MM.1S (cell line): ENCODE results near the gene A4GNT.
A peak's percentile ranks its signal among the peaks of the same experiment; 100 is the strongest.

Experiments
- DNase-seq: peaks from one replicate; pipeline ENCODE4 v3.0.0-alpha.2; 2015
- H2AFZ ChIP-seq: fragments of 300-600 bp; sonication (generic); 2 replicates; pipeline ENCODE4 v1.6.0; 2016; ENCODE audit warnings: antibody characterized with exemption, low read length
- H3F3A ChIP-seq: fragments of 300-600 bp; sonication (generic); 2 replicates; pipeline ENCODE4 v1.6.1; 2016; ENCODE audit warnings: mild to moderate bottlenecking, antibody characterized with exemption, low read length, moderate library complexity, mixed read lengths; ENCODE audit not compliant: insufficient read depth
- H3K27ac ChIP-seq: fragments of 300-600 bp; sonication (generic); 2 replicates; pipeline ENCODE4 v1.5.1; 2016; ENCODE audit warnings: mild to moderate bottlenecking, low read length
- H3K27me3 ChIP-seq: fragments of 300-600 bp; sonication (generic); replicated peaks from 2 replicates; pipeline ENCODE4 v1.6.0; 2016; ENCODE audit warnings: low read length; ENCODE audit not compliant: insufficient read depth
- H3K36me3 ChIP-seq: fragments of 300-600 bp; sonication (generic); replicated peaks from 2 replicates; pipeline ENCODE4 v1.6.1; 2016; ENCODE audit warnings: mild to moderate bottlenecking, low read length, mixed read lengths; ENCODE audit not compliant: insufficient read depth
- H3K4me1 ChIP-seq: fragments of 300-600 bp; sonication (generic); 2 replicates; pipeline ENCODE4 v1.6.1; 2016; ENCODE audit warnings: low read length, mixed read lengths
- H3K4me2 ChIP-seq: fragments of 300-600 bp; sonication (generic); 2 replicates; pipeline ENCODE4 v1.6.0; 2016; ENCODE audit warnings: low read depth, low read length
- H3K4me3 ChIP-seq: fragments of 300-600 bp; sonication (generic); 2 replicates; pipeline ENCODE4 v1.5.1; 2016; ENCODE audit warnings: low read length, mixed read lengths
- H3K79me2 ChIP-seq: fragments of 300-600 bp; sonication (generic); 2 replicates; pipeline ENCODE4 v1.6.1; 2016; ENCODE audit warnings: mixed run types, low read length, mixed read lengths
- H3K9ac ChIP-seq: fragments of 300-600 bp; sonication (generic); 2 replicates; pipeline ENCODE4 v1.6.1; 2016; ENCODE audit warnings: low read length, mixed read lengths
- H3K9me2 ChIP-seq: fragments of 300-600 bp; sonication (generic); replicated peaks from 2 replicates; pipeline ENCODE4 v1.6.1; 2016; ENCODE audit warnings: mild to moderate bottlenecking, low read length, mixed read lengths; ENCODE audit not compliant: insufficient read depth
- H3K9me3 ChIP-seq: fragments of 300-600 bp; sonication (generic); replicated peaks from 2 replicates; pipeline ENCODE4 v1.6.1; 2016; ENCODE audit warnings: mild to moderate bottlenecking, low read length, mixed read lengths; ENCODE audit not compliant: insufficient read depth
- H4K20me1 ChIP-seq: fragments of 300-600 bp; sonication (generic); 2 replicates; pipeline ENCODE4 v1.6.1; 2016; ENCODE audit warnings: mild to moderate bottlenecking, low read length, moderate library complexity, mixed read lengths; ENCODE audit not compliant: insufficient read depth
- CTCF ChIP-seq: fragments of 300-600 bp; sonication (generic); IDR thresholded peaks from 2 replicates; pipeline ENCODE4 v1.5.1; 2016; ENCODE audit warnings: antibody characterized with exemption, low read length, mixed read lengths
- EZH2 ChIP-seq: fragments of 300-600 bp; sonication (generic); optimal IDR thresholded peaks from 2 replicates; pipeline ENCODE3; 2017; ENCODE audit warnings: low read depth, mild to moderate bottlenecking, antibody characterized with exemption, low read length, mixed read lengths
- EZH2phosphoT487 ChIP-seq: fragments of 300-600 bp; sonication (generic); IDR thresholded peaks from 2 replicates; pipeline ENCODE4 v1.6.1; 2018; ENCODE audit warnings: antibody characterized with exemption, low read length

A4GNT gene

DNA sequence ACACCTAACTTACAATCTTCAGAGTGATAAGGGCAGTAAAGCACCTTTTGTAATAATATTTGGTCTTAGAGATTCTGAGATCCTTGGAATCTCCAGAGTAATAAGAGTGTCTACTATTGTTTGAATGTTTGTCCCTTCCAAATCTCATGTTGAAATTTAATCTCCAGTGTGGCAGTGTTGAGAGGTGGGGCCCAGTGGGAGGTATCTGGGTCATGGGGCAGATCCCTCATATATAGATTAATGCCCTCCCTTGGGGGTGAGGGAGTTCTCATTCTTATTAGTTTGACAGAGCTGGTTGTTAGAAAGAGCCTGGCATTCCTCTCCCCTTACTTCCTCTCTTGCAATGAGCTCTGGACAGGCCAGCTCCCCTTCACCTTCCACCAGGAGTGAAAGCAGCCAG, 32.8 kb downstream of the A4GNT start:
- Histone ChIP-seq H3F3A (no peaks in the 10 kb centered on the region), H3K9me2 (no peaks in the 10 kb centered on the region), H3K79me2 (no peaks in the 10 kb centered on the region), H3K4me3 (no peak overlapping the region), H3K4me2 (no peak overlapping the region), H3K9ac (no peak overlapping the region), H3K27me3 (no peaks in the 10 kb centered on the region), H3K4me1 (no peaks in the 10 kb centered on the region), H2AFZ (no peak overlapping the region), H3K27ac (no peak overlapping the region), H3K9me3 (no peaks in the 10 kb centered on the region), H4K20me1 (no peaks in the 10 kb centered on the region), H3K36me3 (no peaks in the 10 kb centered on the region)
- no peak for DNase-seq
- TF ChIP-seq EZH2: no peak
- no peak for TF ChIP-seq CTCF
- no peak for TF ChIP-seq EZH2phosphoT487

- Histone ChIP-seq H2AFZ (no peak overlapping the region), H3K9ac (no peak overlapping the region), H3K4me2 (no peak overlapping the region), H3K79me2 (no peaks in the 10 kb centered on the region), H3K9me2 (no peaks in the 10 kb centered on the region), H3K27me3 (no peaks in the 10 kb centered on the region; the same call in 1 of the 2 replicates), H4K20me1 (no peaks in the 10 kb centered on the region), H3K27ac (no peak overlapping the region), H3K9me3 (no peaks in the 10 kb centered on the region), H3F3A (no peaks in the 10 kb centered on the region), H3K36me3 (no peaks in the 10 kb centered on the region), H3K4me1 (no peaks in the 10 kb centered on the region), H3K4me3 (no peak overlapping the region)
- no peak for DNase-seq
- TF ChIP-seq EZH2 (no peak), CTCF (peak; percentile 43)
Measured at GRCh38 chr3:138097192-138098172, 34.7 kb downstream of the A4GNT start.

GRCh38 chr3:138093721-138094120, 38.5 kb downstream of the A4GNT start:
- DNase-seq: no peak
- no peak for TF ChIP-seq CTCF
- TF ChIP-seq EZH2phosphoT487: no peak
- no peak for TF ChIP-seq EZH2
- H4K20me1 ChIP-seq: no peaks in the 10 kb centered on the region
- H3K79me2 ChIP-seq: no peaks in the 10 kb centered on the region
- no peak overlapping the region for H2AFZ ChIP-seq
- H3K4me1 ChIP-seq: no peaks in the 10 kb centered on the region
- no peak overlapping the region for H3K4me3 ChIP-seq
- no peaks in the 10 kb centered on the region for H3K9me3 ChIP-seq
- no peaks in the 10 kb centered on the region for H3K36me3 ChIP-seq
- H3F3A ChIP-seq: no peaks in the 10 kb centered on the region
- H3K27ac ChIP-seq: no peak overlapping the region
- no peaks in the 10 kb centered on the region; the same call in 1 of the 2 replicates for H3K27me3 ChIP-seq
- no peak overlapping the region for H3K4me2 ChIP-seq
- H3K9ac ChIP-seq: no peak overlapping the region
- no peaks in the 10 kb centered on the region for H3K9me2 ChIP-seq
